Stimulated activated CD4-positive, alpha-beta T cell treated with anti-CD3 and anti-CD28 coated beads, Interleukin-1b, Interleukin-23, amount 100 ng/mL, for 24 hours (primary cell): ENCODE measurements around the gene ZNF679.
"Not testable (repeated sequence)": the region's sequence is repeated elsewhere in the genome, so short reads cannot be mapped to it uniquely, and the experiment has no call there.

Experiments used
- DNase-seq, 4 experiments: peaks; one replicate each; pipeline ENCODE4 v3.0.0-alpha.2; 2020; ENCODE audit warnings: low read depth in 4 of 4, low spot score in 1 of 4

The ZNF679 gene

GRCh38 chr7:64308016-64308270 lies 79.7 kb downstream of the ZNF679 start:
- no peak for DNase-seq

DNA sequence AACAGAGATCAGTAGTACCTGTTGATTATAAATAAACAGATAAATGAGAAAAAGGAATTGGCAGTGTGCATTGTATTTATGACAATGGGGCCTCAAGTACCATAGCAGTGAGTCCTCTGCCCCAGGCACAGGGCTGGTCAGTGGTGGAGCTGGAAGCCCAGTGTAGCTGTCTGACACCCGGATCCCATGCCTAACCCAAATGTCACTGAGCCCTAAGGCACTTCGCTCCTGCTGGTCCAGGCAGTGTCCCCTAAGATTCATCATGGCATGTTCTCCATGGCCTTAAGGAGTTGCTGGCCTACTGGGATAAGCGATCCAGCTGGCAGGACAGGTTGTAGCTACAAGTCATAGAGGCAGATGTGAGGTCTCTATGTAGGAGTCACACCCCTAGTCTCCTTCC lies 82.2 kb downstream of the ZNF679 start:
- DNase-seq: no peak

DNA sequence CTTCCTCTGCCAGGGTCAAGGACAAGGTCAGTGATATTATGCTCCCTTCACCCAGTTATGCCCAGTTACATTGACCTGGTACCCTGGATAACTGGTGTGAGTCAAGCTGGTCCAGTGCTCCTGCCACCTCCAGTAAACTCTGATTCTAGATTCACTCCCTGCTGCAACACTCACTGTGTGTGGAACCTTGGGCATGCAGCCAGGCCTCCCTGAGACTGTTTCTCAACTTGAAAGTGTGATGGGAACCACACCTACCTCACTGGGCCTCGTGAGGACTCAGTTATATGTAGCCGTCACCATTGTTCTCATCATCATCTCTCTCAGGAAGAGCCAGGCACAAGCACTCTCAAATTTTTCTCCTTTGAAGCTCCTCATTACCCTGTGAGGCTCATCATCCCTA lies 84.6 kb downstream of the ZNF679 start:
- DNase-seq: no peak

GRCh38 chr7:64313740-64314491 lies 85.6 kb downstream of the ZNF679 start, which contains the start of gene ZNF736:
TSS of gene ZNF736 (plus strand) at chr7:64313961. CDS start at chr7:64314151, 190 bp downstream.
- DNase-seq: peak; percentile 55 to 77 (median 66)

- DNase-seq: no peak
These were observed 86.3 kb downstream of the ZNF679 start for GRCh38 chr7:64314566-64314965.

DNA sequence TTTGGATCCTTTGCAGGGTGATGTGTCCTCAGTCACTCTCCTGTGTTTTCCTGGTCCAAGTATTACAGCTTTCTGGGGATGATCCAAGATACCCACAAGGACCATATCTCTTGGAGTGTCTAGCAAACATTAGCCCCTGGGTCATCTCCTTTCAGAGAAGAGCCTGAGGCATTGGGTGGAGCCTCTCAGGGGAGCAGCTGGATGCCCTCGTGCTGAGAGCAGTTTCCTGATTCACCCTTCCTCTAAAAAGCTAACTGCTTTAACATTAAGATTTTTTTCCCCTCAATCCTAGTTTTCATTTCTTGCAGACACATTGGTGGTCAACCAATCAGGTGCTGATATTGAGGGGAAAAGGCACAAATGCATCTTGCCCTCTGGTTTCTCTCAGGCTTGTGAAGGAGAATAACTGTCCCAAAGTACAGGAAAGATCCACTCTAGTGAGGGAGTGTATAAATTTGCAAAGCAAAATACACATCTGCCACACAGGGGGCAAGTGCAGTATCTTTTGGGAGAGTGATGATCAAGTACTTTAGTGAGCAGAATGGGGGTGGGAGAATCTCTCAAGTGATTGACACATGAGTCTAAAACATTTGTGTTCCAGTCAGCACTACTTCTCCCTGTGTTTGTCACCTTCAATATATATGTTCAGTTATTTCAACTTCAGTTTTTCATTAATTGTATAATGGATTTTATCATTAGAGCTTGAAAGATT lies 87.9 kb downstream of the ZNF679 start:
- DNase-seq: not testable (repeated sequence)
